GM12891 (cell line): ENCODE data around the gene SCNN1G.

ENCODE experiments used
- POLR2A ChIP-seq: IDR thresholded peaks from 2 replicates; pipeline ENCODE4 v1.6.1; 2011; ENCODE audit warnings: low read depth, low read length, control low read depth
- POLR2AphosphoS5 ChIP-seq: IDR thresholded peaks from 2 replicates; pipeline ENCODE4 v1.6.1; 2011; ENCODE audit warnings: low read depth, low read length, control low read depth
- TAF1 ChIP-seq: IDR thresholded peaks from 2 replicates; pipeline ENCODE4 v1.6.1; 2011; ENCODE audit warnings: low read depth, low read length, control low read depth

- TF ChIP-seq POLR2A (no peak), POLR2AphosphoS5 (no peak), TAF1 (no peak)
Observed at GRCh38 chr16:23187341-23187740, 4.8 kb downstream of the SCNN1G start.
